Putamen (tissue), 1 donor: ENCODE measurements around the gene SDK1.

Source experiments
- DNase-seq: peaks from one replicate; pipeline ENCODE4 v3.0.0-alpha.2; 2016; ENCODE audit warnings: low spot score

SDK1 gene

GRCh38 chr7:3880228-3880987, 579.4 kb downstream of the SDK1 start:
- DNase-seq: no peak

- no peak for DNase-seq
Measured at GRCh38 chr7:3882782-3883181, 581.7 kb downstream of the SDK1 start.

- no peak for DNase-seq
Measured at GRCh38 chr7:3884543-3884942, 583.5 kb downstream of the SDK1 start.

GRCh38 chr7:3887096-3887690, 586.1 kb downstream of the SDK1 start:
- DNase-seq: no peak

GRCh38 chr7:3888096-3888495, 587.0 kb downstream of the SDK1 start:
- DNase-seq: no peak

- DNase-seq: no peak
Measured at GRCh38 chr7:3892157-3892556, 591.1 kb downstream of the SDK1 start.

- no peak for DNase-seq
Measured at GRCh38 chr7:3892686-3893085, 591.6 kb downstream of the SDK1 start.

GRCh38 chr7:3893151-3893788, 592.2 kb downstream of the SDK1 start:
- DNase-seq: no peak

- no peak for DNase-seq
Measured at GRCh38 chr7:3893789-3894153, 592.7 kb downstream of the SDK1 start.

- no peak for DNase-seq
Measured at GRCh38 chr7:3895341-3896116, 594.5 kb downstream of the SDK1 start.

GRCh38 chr7:3896169-3896765, 595.2 kb downstream of the SDK1 start:
- no peak for DNase-seq

GRCh38 chr7:3897430-3898372, 596.6 kb downstream of the SDK1 start:
- DNase-seq: no peak

- no peak for DNase-seq
Measured at GRCh38 chr7:3899559-3899991, 598.5 kb downstream of the SDK1 start.

GRCh38 chr7:3908153-3908552, 607.1 kb downstream of the SDK1 start:
- DNase-seq: no peak

GRCh38 chr7:3909128-3909527, 608.1 kb downstream of the SDK1 start:
- DNase-seq: no peak

- DNase-seq: peak; percentile 90
Measured at GRCh38 chr7:3910054-3910453, 609.0 kb downstream of the SDK1 start.

GRCh38 chr7:3911685-3912084, 610.6 kb downstream of the SDK1 start:
- no peak for DNase-seq

- DNase-seq: no peak
Measured at GRCh38 chr7:3912291-3912690, 611.2 kb downstream of the SDK1 start.

- no peak for DNase-seq
Measured at GRCh38 chr7:3914051-3914775, 613.2 kb downstream of the SDK1 start.

- DNase-seq: no peak
Measured at GRCh38 chr7:3915337-3915878, 614.4 kb downstream of the SDK1 start.
